ENCODE results near the gene TMED1. TPM values are rescaled to one million over a fixed set of nuclear protein-coding genes. Genes with fewer than 3 reads are reported as not detected.

TMED1 gene
- total and polyA plus RNA-seq, 12 donors: 25.9 to 88.6 (median 33.5) TPM

GRCh38 chr19:10812196-10812595 lies 23.8 kb downstream of the TMED1 start:
- peaks cover 0 to 100% (median 63%) of the 10 kb centered on the region in 9 donors for H3K36me3 ChIP-seq
- DNase-seq (no peak), ATAC-seq (no peak)
- 96 to 97% methylated on average over 19 of the region's 19 CpGs for WGBS, 2 donors
- no peak for TF ChIP-seq CTCF (IDR thresholded peaks at IDR 0.05)
- no peak overlapping the region for H3K4me3 ChIP-seq
- no peaks in the 10 kb centered on the region for H3K27me3 ChIP-seq
- no peaks in the 10 kb centered on the region for H3K9me3 ChIP-seq
- peak overlapping the region in 2 of 10 donors; percentile 19 to 87 for H3K27ac ChIP-seq
- H3K4me1 ChIP-seq: peaks cover 0 to 73% (median 0%) of the 10 kb centered on the region in 9 donors
- intact Hi-C loops (cut with DNase I): no loop called here

DNA sequence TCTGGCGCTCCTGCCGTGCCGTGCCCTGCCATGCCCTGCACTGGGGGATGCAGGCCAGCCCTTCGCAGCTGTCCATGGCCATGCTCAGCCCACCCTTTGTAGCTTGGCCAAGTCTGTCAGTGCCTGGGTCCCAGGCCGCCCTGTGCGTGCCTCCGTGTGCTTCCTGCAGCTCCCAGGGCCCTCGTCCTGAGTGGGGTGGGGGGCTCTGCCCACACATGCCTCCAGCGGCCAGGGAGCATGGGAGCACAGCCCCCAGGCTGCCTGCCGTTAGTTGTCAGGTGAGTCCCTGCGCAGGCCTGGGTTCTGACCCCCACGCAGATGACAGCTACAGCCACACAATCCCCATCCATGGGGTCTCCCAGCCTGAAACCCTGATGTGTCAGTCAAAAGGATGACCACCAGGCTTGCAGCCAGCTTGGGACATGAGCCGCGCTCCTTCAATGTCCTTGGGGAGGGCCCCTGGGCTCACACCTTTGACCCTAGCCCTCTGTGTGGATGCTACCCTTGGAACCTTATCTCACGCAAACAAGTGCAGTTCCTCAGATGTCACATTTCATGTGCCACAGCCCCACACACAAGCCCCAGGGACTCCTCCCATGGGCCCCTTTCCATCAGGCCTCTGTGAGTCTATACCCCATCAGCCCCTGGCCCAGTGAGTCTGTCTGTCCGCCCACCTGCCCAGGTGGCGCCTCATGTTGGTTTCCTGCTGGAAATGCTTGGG lies 24.5 kb downstream of the TMED1 start:
- DNase-seq (no peak), ATAC-seq (no peak)
- Histone ChIP-seq H3K9me3 (no peaks in the 10 kb centered on the region), H3K27me3 (no peaks in the 10 kb centered on the region), H3K36me3 (peaks cover 0 to 100% (median 61%) of the 10 kb centered on the region in 9 donors), H3K4me1 (peaks cover 0 to 73% (median 0%) of the 10 kb centered on the region in 9 donors), H3K27ac (peak overlapping the region in 1 of 10 donors; percentile 87), H3K4me3 (no peak overlapping the region)
- no peak for TF ChIP-seq CTCF (IDR thresholded peaks at IDR 0.05)
- WGBS, 2 donors: 90 to 95% methylated on average over 17 of the region's 17 CpGs
- intact Hi-C loops (cut with DNase I): no loop called here

DNA sequence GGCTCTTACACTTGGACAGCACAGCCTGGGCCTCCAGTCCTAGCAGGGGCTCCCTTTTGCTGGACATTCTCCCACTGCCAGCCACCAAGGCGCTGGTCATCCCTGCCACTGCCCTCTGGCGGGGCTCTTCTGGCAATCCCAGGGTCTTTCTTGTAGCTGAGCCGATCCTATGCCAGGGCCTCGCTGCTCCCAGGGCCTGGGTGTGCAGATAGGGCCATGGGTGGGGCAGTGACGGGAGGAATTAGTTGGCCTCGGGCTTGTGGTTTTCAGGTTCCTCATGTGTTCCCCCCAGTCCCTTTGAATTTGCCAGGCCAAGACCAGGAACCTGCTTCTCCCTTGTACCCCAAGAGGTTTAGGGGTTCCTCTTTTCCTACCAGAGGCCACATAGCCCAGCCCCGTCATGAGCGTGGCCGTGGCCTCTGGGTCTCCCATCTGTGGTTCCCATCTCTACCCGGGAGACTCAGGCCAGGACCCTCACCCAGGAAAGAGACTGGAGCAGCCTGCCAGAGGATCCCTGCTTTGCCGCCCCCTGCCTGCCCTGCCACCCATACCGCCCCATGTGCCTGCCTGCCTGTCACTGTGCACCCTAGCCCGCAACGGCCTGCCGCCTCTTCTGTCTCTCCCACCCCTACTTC lies 26.2 kb downstream of the TMED1 start:
- H3K9me3 ChIP-seq: no peaks in the 10 kb centered on the region
- intact Hi-C loops (cut with DNase I): no loop called here
- peaks cover 0 to 73% (median 0%) of the 10 kb centered on the region in 9 donors for H3K4me1 ChIP-seq
- DNase-seq (no peak), ATAC-seq (peak in 3 of 8 donors; percentile 9 to 35 (median 17))
- TF ChIP-seq CTCF (IDR thresholded peaks at IDR 0.05): no peak
- no peaks in the 10 kb centered on the region for H3K27me3 ChIP-seq
- H3K4me3 ChIP-seq: no peak overlapping the region
- 88 to 89% methylated on average over 15 of the region's 15 CpGs for WGBS, 2 donors
- H3K27ac ChIP-seq: peak overlapping the region in 1 of 10 donors; percentile 87
- peaks cover 0 to 100% (median 69%) of the 10 kb centered on the region in 9 donors for H3K36me3 ChIP-seq

DNA sequence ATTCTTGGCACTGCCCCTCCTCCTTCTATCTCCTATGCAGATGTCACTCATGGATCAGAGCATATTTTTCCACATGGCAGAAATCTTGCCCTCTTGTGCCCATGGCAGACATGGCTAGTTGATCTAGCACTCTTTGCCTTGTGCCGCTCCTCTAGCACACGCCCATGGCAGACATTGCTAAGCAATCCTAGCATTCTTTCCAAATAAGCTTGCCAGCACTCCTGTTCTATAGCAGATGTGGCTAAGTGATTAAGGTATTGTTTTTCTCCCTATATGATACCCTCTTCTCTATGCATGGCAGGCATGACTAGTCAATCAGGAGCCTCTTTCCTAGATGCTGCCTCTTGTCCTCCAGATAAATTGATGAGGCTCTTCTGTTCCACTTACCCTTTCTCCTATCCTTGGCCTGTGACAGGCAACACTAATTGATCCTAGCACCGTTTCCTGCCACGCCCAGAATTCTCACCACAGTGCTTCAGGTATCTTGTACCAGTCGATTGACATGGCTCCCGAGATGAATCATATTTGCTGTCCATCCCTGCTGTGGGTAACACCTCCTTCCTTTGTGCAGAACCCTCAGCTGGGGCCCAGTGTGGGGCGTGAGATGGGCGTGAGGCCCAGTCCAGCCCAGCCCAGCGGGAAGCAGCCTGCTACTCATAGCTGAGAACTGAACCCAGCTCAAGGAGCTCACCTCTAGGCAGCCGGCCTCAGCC lies 26.9 kb downstream of the TMED1 start:
- H3K36me3 ChIP-seq: peaks cover 0 to 100% (median 68%) of the 10 kb centered on the region in 9 donors
- no peak overlapping the region for H3K4me3 ChIP-seq
- no peak for TF ChIP-seq CTCF (IDR thresholded peaks at IDR 0.05)
- H3K27me3 ChIP-seq: no peaks in the 10 kb centered on the region
- intact Hi-C loops (cut with DNase I): no loop called here
- H3K9me3 ChIP-seq: no peaks in the 10 kb centered on the region
- ATAC-seq (peak in 2 of 8 donors; percentile 8 to 9), DNase-seq (no peak)
- H3K27ac ChIP-seq: peak overlapping the region in 1 of 10 donors; percentile 87
- WGBS, 2 donors: 86 to 87% methylated on average over 10 of the region's 10 CpGs
- H3K4me1 ChIP-seq: peaks cover 0 to 69% (median 0%) of the 10 kb centered on the region in 9 donors
